Right lobe of liver (tissue), 4 donors: ENCODE measurements around the gene UBE4B.

Experiments used
- POLR2A ChIP-seq: fragments of 450-650 bp; IDR thresholded peaks from one replicate; pipeline ENCODE4 v1.6.1; 2017; ENCODE audit warnings: antibody characterized with exemption, mild to moderate bottlenecking
- TF ChIP-seq, protein P1 (sequence below), 4 donors: fragments of 200-600 bp in 3 of 4; fragments of 450-650 bp in 1 of 4; IDR thresholded peaks; one replicate each; pipeline versions ENCODE4 v1.5.1 to v1.8.0; 2016 to 2022; ENCODE audit warnings: antibody characterized with exemption in 4 of 4, mild to moderate bottlenecking in 2 of 4
- donor health status: DM: no; HTN: no; CAD: no.
- donor health status: DM: no; HTN: no; CAD: no.
- donor health status: DM: no; HTN: yes; CAD: no.

- TF ChIP-seq, protein P1, sequence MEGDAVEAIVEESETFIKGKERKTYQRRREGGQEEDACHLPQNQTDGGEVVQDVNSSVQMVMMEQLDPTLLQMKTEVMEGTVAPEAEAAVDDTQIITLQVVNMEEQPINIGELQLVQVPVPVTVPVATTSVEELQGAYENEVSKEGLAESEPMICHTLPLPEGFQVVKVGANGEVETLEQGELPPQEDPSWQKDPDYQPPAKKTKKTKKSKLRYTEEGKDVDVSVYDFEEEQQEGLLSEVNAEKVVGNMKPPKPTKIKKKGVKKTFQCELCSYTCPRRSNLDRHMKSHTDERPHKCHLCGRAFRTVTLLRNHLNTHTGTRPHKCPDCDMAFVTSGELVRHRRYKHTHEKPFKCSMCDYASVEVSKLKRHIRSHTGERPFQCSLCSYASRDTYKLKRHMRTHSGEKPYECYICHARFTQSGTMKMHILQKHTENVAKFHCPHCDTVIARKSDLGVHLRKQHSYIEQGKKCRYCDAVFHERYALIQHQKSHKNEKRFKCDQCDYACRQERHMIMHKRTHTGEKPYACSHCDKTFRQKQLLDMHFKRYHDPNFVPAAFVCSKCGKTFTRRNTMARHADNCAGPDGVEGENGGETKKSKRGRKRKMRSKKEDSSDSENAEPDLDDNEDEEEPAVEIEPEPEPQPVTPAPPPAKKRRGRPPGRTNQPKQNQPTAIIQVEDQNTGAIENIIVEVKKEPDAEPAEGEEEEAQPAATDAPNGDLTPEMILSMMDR (IDR thresholded peaks at IDR 0.05) = no peak
- TF ChIP-seq POLR2A = no peak
Measured at GRCh38 chr1:10132852-10133251, 100.1 kb downstream of the UBE4B start.
